T-helper 17 cell (primary cell): ENCODE data around the gene MFN2. TPM values are rescaled to one million over a fixed set of nuclear protein-coding genes. Genes with fewer than 3 reads are reported as not detected.
"Not testable (repeated sequence)": the region's sequence is repeated elsewhere in the genome, so short reads cannot be mapped to it uniquely, and the experiment has no call there.

Experiments
- ATAC-seq: fragments of 150-1000 bp; cut with Tn5 transposase; 2 replicates; pipeline ENCODE4 v1.10.0; 2021; ENCODE audit warnings: mild to moderate bottlenecking, moderate library complexity
- DNase-seq, 3 donors: peaks; one replicate each; pipeline versions ENCODE4 v3.0.0 to v3.0.0-alpha.2; 2020 to 2021
- H3K9me3 ChIP-seq: one replicate; pipeline ENCODE4 v1.7.0; 2013; ENCODE audit warnings: low read length, mild to moderate bottlenecking; ENCODE audit not compliant: control insufficient read depth, poor library complexity, severe bottlenecking
- H3K27ac Mint-ChIP-seq: one replicate; pipeline ENCODE4 v1.8.0; 2022; ENCODE audit warnings: mild to moderate bottlenecking, moderate library complexity, mixed read lengths
- H3K27me3 Mint-ChIP-seq: one replicate; pipeline ENCODE4 v1.8.0; 2022; ENCODE audit warnings: mixed read lengths
- H3K36me3 Mint-ChIP-seq: one replicate; pipeline ENCODE4 v1.8.0; 2022; ENCODE audit warnings: low read depth, mixed read lengths
- H3K4me1 Mint-ChIP-seq: one replicate; pipeline ENCODE4 v1.8.0; 2022; ENCODE audit warnings: mild to moderate bottlenecking, mixed read lengths
- H3K4me3 Mint-ChIP-seq: one replicate; pipeline ENCODE4 v1.8.0; 2022; ENCODE audit warnings: mild to moderate bottlenecking, moderate library complexity, mixed read lengths
- total RNA-seq, 4 donors: library from RNA in 2 of 4; stranded (reverse) in 2 of 4; gene quantifications; one replicate each; pipeline ENCODE4 v1.2.3 and lab custom pipeline; 2022 to 2026

Gene MFN2
- total RNA-seq, 2 donors from 2014 or later: 34.7 to 46.4 TPM

DNA sequence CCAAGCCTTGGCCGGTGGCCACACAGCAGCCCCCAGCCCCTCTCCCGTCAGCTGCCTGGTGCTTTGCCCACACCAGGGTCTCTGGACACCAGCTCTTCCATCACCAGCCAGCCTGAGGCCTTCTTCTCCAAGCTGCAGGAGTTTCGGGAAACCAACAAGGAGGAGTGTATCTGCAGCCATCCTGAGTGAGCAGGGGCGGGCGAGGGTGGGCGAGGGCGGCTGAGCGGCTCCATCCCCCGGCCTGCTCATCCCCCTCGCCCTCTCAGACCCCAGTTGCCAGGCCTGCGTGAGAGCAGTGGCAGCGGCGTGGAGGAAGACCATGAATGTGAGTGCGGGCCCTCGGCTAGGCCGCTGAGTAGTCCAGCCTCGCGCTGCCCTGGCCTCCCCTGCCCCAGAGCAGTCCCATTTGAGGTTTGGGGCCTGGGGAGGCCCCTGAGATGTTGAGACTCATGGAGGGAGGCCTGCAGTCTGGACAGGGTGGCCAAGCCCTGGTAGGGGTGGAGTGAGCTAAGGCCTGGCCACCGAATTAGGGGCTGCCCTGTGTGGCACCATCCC lies 48.8 kb downstream of the MFN2 start:
- peaks cover 12% of the 10 kb centered on the region for H3K36me3 Mint-ChIP-seq
- peaks cover 7% of the 10 kb centered on the region for H3K4me1 Mint-ChIP-seq
- ATAC-seq (no peak), DNase-seq (no peak)
- no peaks in the 10 kb centered on the region for H3K27me3 Mint-ChIP-seq
- no peak overlapping the region for H3K27ac Mint-ChIP-seq
- H3K9me3 ChIP-seq: no peaks in the 10 kb centered on the region
- no peak overlapping the region for H3K4me3 Mint-ChIP-seq

DNA sequence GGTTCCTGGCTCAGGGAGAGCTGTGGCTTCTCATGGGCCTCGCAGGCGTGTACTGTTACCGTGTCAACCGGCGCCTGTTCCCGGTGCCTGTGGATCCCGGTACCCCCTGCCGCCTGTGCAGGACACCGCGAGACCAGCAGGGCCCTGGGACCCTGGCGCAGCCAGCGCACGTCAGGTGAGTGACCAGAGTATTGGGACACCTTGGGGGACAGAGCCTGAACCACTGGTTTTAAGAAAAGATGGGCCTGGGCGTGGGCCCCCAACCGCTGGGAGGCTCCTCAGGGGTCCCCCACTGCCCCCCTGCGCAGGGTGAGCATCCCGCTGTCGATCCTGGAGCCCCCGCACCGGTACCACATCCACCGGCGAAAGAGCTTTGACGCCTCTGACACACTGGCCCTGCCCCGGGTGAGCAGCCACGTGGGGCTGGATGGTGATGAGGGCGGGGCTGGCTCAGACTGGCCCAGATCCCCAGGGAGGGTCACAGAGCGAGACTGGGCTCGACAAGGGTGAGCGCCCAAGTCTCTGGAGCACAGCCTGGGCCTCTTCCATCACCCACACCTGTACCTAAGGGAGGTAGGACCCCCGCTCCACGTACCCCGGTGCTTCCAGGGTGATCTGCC lies 49.6 kb downstream of the MFN2 start:
- no peak for ATAC-seq
- Mint-ChIP-seq H3K4me3 (no peak overlapping the region), H3K4me1 (peaks cover 7% of the 10 kb centered on the region), H3K36me3 (peaks cover 10% of the 10 kb centered on the region), H3K27me3 (no peaks in the 10 kb centered on the region), H3K27ac (no peak overlapping the region)
- DNase-seq: no peak
- H3K9me3 ChIP-seq: no peaks in the 10 kb centered on the region

DNA sequence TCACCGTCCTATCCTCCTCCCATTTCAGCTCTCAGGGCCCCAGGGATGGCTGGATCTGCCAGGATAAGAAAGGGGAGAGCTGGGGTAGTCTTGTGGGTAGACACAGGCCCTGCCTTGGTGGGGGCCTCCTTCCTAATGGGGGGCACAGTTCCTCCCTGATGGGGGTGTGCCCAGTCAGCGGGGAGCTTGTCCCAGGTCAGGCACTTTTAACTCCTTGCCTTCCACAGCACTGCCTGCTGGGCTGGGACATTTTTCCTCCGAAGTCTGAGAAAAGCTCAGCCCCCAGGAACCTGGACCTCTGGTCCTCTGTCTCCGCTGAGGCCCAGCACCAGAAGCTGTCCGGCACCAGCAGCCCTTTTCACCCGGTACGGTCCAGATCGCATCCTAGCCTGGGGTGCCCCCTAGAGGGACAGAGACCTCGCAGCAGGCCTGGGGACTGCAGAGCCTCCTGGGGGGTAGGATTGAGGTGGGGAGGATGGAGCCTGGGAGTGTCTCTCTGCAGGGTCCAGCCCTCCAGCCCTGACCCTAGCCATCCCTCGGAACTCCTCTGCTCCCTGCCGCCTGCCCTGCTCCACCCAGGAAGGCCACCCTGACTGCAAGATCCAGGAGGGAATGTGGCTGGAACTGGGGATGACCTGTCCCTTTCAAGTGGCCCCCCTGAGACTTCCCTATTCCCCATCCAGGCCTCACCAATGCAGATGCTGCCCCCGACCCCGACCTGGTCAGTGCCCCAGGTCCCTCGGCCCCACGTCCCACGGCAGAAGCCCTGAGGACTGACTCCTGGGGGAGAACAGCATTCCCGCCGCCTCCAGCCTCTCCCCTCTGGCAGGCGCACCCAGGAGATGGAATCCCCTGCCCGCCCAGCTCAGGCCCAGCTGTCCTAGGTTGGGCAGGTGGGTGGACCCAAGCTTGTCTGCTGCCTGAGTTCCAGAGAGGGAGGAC lies 51.1 kb downstream of the MFN2 start:
- ATAC-seq (peak; percentile 32), DNase-seq (peak in 1 of 3 donors; percentile 13)
- no peaks in the 10 kb centered on the region for H3K9me3 ChIP-seq
- Mint-ChIP-seq H3K4me3 (no peak overlapping the region), H3K4me1 (peaks cover 7% of the 10 kb centered on the region), H3K36me3 (peaks cover 10% of the 10 kb centered on the region), H3K27ac (peak overlapping the region; percentile 39), H3K27me3 (no peaks in the 10 kb centered on the region)

DNA sequence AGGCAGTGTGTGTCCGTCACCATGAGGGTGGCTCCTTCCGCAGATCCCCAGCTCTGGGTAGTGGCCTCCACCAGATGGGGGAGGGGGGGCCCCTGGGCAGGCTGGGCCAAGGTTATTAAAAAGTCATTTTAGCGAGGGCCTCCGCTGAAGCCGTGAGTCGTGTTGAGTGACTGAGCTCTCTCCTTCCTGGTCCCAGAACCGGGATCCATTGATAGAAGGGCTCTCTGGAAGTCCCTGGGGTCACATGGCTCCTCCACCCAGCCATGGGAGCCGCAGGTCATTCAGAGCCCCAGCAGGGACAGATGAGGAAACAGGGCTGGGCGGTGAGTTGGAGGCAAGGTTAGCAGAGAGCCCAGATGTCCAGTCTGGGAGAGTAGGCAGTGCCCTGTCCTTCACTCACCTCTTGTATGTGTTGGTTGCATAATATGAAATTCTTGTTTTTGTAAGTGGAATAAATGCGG lies 51.9 kb downstream of the MFN2 start:
- H3K27me3 Mint-ChIP-seq: no peaks in the 10 kb centered on the region
- no peaks in the 10 kb centered on the region for H3K9me3 ChIP-seq
- H3K4me1 Mint-ChIP-seq: peaks cover 7% of the 10 kb centered on the region
- no peak for DNase-seq
- H3K4me3 Mint-ChIP-seq: no peak overlapping the region
- H3K27ac Mint-ChIP-seq: no peak overlapping the region
- no peak for ATAC-seq
- H3K36me3 Mint-ChIP-seq: peaks cover 7% of the 10 kb centered on the region

DNA sequence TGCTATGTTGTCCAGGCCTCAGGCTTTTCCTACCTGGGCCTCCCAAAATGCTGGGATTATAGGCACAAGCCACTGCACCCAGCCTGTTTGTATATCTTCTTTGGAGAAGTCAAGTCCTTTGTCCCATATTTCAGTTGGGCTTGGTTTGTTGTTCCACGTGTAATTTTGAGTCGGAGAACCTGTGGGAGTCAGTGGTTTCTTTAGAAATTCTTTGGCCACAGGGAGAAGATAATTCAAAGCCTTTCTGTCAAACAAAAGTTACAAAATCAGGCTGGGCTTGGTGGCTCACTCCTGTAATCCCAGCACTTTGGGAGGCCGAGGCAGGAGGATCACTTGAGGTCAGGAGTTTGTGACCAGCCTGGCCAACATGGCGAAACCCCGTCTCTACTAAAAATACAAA lies 53.2 kb downstream of the MFN2 start:
- DNase-seq, H3K9me3 ChIP-seq, ATAC-seq, H3K4me1 Mint-ChIP-seq, H3K36me3 Mint-ChIP-seq, H3K27me3 Mint-ChIP-seq, H3K27ac Mint-ChIP-seq, H3K4me3 Mint-ChIP-seq: not testable (repeated sequence)

DNA sequence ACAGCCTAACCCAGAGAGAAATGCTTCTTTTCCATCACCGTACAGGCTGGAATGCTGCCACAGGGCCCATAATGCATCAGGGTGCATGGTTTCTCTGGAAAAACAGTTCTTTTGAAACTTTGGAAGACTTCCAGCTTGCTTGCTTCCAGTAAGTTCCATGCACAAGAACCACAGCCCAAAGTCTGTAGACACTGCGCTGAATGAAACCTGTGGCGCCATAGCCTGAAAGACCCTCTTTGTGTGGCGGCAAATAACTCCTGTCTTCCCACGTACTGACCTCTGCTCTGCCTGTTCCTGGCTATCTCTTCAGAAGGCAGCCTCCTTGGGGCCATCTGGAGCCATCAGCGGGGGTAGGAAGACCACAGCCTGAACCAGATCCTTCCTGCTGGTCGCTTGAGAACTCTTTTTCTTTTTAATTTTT lies 54.1 kb downstream of the MFN2 start:
- H3K4me3 Mint-ChIP-seq: no peak overlapping the region
- H3K4me1 Mint-ChIP-seq: no peaks in the 10 kb centered on the region
- ATAC-seq: no peak
- no peaks in the 10 kb centered on the region for H3K9me3 ChIP-seq
- H3K27ac Mint-ChIP-seq: no peak overlapping the region
- DNase-seq: no peak
- no peaks in the 10 kb centered on the region for H3K27me3 Mint-ChIP-seq
- H3K36me3 Mint-ChIP-seq: no peaks in the 10 kb centered on the region

DNA sequence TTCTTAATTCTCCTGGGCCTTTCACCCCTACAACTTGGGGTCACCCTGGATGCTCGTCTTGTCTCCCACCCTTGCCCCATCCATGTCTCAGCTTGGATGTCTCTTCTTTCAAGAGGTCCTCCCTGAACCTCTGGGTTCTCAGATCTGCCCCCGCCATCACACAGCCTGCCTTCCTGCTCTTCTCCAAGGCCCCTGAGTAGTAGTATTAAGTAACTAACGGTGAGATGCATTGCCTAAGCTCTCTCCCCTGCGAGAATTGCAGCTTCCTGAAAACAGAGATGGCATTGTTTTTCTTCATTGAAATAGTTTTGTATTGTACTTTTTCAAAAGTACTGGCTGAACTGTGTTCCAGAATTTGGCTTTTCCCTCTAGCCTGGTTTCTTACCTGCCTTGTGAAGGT lies 55.1 kb downstream of the MFN2 start:
- DNase-seq (no peak), ATAC-seq (no peak)
- peak overlapping the region; percentile 41 for H3K27ac Mint-ChIP-seq
- no peaks in the 10 kb centered on the region for H3K36me3 Mint-ChIP-seq
- H3K27me3 Mint-ChIP-seq: no peaks in the 10 kb centered on the region
- no peaks in the 10 kb centered on the region for H3K9me3 ChIP-seq
- no peaks in the 10 kb centered on the region for H3K4me1 Mint-ChIP-seq
- no peak overlapping the region for H3K4me3 Mint-ChIP-seq

DNA sequence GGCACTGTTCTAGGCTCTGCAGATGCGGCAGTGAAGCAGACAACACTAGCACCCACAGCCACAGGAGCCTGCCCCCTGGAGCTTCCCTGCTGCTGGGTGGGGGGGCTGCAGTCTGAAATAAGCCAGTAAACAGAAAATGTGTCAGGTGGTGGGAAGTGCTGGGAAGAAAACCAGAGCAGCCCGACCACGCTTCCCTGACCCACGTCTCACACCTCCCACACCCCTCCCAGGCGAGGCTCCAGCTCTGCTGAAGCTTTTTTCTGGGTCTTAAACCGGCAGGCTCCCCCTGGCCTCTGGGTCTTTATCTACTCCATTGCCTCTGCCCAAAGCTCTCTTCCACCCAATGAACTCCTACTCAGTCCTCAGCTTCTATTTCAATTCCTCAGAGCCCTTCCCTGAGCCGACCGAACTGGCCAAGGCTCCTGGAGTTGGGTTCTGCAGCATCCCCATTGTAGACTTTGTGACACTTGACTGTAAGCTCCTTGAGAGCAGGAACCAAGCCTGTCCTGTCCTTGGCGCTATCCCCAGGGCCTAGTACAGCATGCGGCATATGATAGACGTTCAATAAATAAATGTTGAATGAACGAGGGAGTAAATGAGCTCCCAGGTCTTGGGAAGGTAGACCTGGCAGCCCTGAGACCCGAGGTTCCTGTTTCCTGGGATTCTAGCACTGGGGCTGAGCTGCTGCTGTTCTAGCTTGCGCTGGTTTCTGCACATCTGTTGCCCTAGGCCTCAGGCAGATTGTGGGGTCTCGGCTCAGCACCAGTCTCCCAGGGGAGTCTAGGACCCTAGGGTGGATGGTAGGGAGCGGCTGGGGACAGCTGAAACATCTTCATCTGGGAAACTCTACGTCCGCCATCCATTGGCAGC lies 57.5 kb downstream of the MFN2 start:
- no peak for DNase-seq
- no peak overlapping the region for H3K27ac Mint-ChIP-seq
- no peaks in the 10 kb centered on the region for H3K36me3 Mint-ChIP-seq
- H3K4me3 Mint-ChIP-seq: no peak overlapping the region
- no peaks in the 10 kb centered on the region for H3K9me3 ChIP-seq
- no peaks in the 10 kb centered on the region for H3K4me1 Mint-ChIP-seq
- no peaks in the 10 kb centered on the region for H3K27me3 Mint-ChIP-seq
- ATAC-seq: no peak

DNA sequence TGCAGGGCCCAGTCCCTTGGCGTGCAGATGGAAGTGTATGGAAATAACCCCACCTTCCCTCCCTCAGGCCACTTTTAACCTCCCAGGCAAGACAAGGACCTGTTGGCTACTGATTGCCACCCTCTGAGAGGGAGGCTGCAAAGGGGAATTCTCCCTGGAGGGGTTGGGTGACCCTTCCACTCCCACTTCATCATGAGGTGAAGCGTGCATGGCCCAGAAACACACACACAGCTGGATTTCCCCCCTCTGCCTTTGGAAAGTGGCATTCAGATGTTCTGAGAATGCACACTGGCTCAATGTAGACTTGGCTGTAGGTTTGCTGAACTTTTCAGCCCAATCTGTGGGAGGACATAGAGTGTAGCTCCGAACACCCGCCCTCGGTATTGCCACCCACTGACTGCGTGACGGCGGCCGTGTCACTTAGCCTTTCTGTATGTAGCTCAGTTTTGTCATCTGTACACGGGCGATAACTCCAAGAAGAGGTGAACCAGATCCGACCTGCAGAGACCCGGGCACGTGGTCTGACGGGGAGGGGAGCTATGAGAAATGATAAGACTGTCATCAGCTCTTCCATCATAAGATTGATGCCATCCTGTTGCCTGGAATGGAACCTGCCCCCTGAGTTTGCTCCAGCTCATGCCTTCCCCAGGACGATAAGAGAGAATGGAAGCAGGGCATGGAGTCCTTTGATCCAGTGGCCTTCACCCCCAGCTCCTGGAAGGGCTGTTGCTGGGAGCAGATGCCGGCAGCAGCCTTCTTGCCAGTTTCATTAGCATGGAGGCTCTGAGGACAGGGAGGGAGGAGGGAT lies 58.3 kb downstream of the MFN2 start:
- no peak overlapping the region for H3K4me3 Mint-ChIP-seq
- no peaks in the 10 kb centered on the region for H3K36me3 Mint-ChIP-seq
- ATAC-seq (no peak), DNase-seq (no peak)
- no peaks in the 10 kb centered on the region for H3K4me1 Mint-ChIP-seq
- H3K27me3 Mint-ChIP-seq: no peaks in the 10 kb centered on the region
- no peak overlapping the region for H3K27ac Mint-ChIP-seq
- H3K9me3 ChIP-seq: no peaks in the 10 kb centered on the region

DNA sequence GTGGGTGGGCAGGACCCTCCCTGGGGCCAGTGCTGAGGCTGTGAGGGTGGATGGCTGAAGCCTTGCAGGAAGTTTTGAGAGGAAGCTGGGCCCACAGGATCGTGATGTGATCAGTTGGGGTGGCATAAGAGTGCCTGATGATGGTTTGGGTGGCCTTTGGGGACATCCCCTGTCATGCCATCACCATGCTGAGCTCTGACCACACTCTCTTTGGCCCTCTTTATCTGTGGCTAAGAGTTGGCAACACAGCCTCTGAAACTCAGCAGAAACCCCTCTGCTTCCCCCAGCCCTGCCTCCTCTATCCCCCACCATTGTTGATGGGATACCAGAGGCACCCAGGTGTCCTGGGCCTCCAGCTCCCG lies 58.9 kb downstream of the MFN2 start:
- ATAC-seq: no peak
- Mint-ChIP-seq H3K27ac (no peak overlapping the region), H3K27me3 (no peaks in the 10 kb centered on the region), H3K36me3 (no peaks in the 10 kb centered on the region), H3K4me1 (no peaks in the 10 kb centered on the region), H3K4me3 (no peak overlapping the region)
- no peaks in the 10 kb centered on the region for H3K9me3 ChIP-seq
- DNase-seq: no peak

DNA sequence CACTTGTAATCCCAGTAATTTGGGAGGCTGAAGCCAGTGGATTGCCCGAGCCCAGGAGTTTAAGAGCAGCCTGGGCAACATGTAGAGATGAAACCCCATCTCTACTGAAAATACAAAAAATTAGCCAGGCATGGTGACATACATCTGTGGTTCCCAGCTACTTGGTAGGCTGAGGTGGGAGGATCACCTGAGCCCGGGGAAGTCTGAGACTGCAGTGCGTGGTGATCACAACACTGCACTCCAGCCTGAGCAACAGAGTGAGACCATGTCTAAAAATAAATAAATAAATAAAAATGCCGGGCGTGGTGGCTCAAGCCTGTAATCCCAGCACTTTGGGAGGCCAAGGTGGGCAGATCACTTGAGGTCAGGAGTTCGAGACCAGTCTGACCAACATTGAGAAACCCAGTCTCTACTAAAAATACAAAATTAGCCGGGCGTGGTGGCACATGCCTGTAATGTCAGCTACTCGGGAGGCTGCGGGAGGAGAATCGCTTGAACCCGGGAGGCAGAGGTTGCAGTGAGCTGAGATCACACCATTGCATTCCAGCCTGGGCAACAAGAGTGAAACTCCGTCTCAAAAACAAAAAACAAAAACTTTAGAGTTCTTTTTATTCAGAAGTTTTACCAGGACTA lies 59.7 kb downstream of the MFN2 start:
- H3K4me1 Mint-ChIP-seq, H3K27ac Mint-ChIP-seq, H3K4me3 Mint-ChIP-seq, H3K27me3 Mint-ChIP-seq, H3K9me3 ChIP-seq, DNase-seq, H3K36me3 Mint-ChIP-seq: not testable (repeated sequence)
- peak; percentile 67 for ATAC-seq

DNA sequence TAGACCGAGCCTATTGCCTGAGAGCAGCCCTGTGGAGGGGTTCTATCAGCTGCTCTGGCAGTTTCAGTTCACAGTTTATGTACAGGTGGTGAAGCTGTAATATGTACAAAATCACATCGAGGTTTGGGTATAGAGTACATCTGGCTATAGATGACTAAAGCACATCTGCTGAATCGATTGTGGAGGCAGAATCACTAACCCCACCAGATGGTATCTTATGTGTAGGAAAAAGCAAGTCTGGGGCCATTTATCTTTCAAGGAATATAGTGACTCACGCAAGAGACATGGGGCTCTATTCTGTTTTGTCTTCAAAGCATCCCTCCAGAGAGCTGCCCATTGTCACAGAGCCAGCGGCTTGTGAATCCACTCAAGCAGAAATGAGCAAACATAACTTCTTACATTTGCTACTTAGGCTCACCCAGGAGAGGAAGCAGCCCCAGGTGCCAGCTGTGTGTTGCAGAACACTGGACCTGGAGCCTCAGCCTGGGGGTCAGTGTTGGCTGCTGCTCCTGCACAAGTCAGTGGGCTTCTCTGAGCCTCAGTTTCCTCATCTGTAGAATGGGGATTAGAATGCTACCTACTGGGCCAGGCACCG lies 60.3 kb downstream of the MFN2 start:
- ATAC-seq (peak; percentile 72), DNase-seq (no peak)
- H3K4me3 Mint-ChIP-seq: no peak overlapping the region
- H3K9me3 ChIP-seq: no peaks in the 10 kb centered on the region
- no peaks in the 10 kb centered on the region for H3K4me1 Mint-ChIP-seq
- H3K27ac Mint-ChIP-seq: peak overlapping the region; percentile 29
- no peaks in the 10 kb centered on the region for H3K27me3 Mint-ChIP-seq
- no peaks in the 10 kb centered on the region for H3K36me3 Mint-ChIP-seq
